GM10248 (cell line): ENCODE results near the gene GLT8D2.

ENCODE experiments used
- CTCF ChIA-PET: fragments of 300-600 bp; sonication (Branson Sonifier 250); formaldehyde crosslinking; extraction: SDS; loops from one replicate; lab custom pipeline; 2021; ENCODE audit warnings: antibody characterized with exemption; lab: Yijun Ruan, JAX
- POLR2A ChIA-PET: fragments of 350-650 bp; sonication (Branson Sonifier 250); formaldehyde crosslinking; extraction: SDS; loops from one replicate; lab custom pipeline; 2020; ENCODE audit warnings: antibody characterized with exemption; lab: Yijun Ruan, JAX
- DNase-seq: peaks from one replicate; pipeline ENCODE4 v3.0.0; 2012; ENCODE audit errors: extremely low spot score
- TF ChIP-seq, protein P1 (sequence below): IDR thresholded peaks from 2 replicates; pipeline ENCODE4 v1.5.1; 2012; ENCODE audit warnings: mild to moderate bottlenecking, low read depth; ENCODE audit errors: extremely low read depth, missing control alignments, control extremely low read depth

The GLT8D2 gene

DNA sequence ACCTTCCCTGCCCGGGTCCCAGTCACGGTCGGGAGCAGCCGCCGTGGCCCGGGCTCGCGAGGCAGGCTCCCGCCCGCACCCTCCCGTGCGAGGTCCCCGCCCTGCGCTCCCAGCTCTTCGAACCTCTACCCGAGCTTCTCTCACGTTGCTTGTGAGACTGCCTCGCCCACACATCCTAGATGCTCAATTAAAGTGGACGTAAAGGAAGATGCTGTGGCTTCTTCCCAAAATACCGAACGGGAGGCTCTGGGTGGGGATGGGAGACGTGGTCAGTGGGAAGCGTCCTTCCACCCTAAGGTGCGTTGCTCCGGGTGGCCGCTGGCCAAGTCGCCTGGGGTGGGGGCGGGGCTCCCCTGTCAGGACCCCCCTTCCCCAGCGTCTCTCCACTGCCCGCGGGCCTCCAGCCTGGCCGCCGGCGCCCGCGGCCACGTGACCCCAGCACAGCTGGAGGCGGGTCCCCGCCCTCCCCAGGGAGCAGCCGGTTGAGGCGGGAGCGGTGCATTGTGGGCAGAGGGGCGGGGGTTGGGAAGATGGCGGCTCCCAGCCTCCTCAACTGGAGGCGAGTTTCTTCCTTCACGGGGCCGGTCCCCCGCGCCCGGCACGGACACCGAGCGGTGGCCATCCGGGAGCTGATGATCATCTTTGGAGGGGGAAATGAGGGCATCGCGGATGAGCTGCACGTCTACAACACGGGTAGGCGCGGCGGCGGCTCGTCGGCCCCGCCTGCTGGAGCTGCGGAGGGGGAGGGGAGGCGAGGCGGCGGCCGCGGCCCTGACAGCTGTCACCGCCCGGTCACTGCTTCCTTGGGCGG, 14.2 kb upstream of the GLT8D2 start, which contains the start of gene HCFC2:
HCFC2 (plus strand) TSS at position 501 of the 811 bp plus-strand sequence; CDS start at position 531, 30 bp downstream.
- TF ChIP-seq, protein P1, sequence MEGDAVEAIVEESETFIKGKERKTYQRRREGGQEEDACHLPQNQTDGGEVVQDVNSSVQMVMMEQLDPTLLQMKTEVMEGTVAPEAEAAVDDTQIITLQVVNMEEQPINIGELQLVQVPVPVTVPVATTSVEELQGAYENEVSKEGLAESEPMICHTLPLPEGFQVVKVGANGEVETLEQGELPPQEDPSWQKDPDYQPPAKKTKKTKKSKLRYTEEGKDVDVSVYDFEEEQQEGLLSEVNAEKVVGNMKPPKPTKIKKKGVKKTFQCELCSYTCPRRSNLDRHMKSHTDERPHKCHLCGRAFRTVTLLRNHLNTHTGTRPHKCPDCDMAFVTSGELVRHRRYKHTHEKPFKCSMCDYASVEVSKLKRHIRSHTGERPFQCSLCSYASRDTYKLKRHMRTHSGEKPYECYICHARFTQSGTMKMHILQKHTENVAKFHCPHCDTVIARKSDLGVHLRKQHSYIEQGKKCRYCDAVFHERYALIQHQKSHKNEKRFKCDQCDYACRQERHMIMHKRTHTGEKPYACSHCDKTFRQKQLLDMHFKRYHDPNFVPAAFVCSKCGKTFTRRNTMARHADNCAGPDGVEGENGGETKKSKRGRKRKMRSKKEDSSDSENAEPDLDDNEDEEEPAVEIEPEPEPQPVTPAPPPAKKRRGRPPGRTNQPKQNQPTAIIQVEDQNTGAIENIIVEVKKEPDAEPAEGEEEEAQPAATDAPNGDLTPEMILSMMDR, result no peak
- DNase-seq, result peak; percentile 99

DNA sequence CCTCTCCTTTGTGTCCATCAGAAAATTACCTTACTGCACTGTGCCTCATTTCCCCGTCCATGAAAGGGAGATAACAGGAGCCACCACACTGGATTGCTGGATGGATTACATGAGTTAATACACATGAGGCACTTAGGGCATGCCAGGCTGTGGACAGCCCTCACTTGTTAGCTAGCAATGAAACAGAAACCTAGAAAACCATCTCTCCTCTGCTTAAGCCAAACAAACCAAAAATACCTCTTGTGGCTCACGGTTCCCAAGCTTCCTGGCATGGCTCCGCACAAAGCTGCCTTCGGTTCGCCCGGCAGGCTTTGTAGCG, 13.7 kb upstream of the GLT8D2 start:
- TF ChIP-seq, protein P1, result no peak
- no peak for DNase-seq
- POLR2A ChIA-PET, result interaction anchor here (1.0 to 1.5 kb wide), 4 partner anchors 15 to 222 kb away, joined by 3 to 8 read pairs (median 4); partner anchors contain the start of gene NFYB

More for the DNA sequence above, 14.2 kb upstream of the GLT8D2 start, which contains the start of gene HCFC2:
- ChIA-PET POLR2A (interaction anchor here (0.7 to 1.5 kb wide), 6 partner anchors 14 to 223 kb away, joined by 3 to 8 read pairs (median 4); partner anchors contain the start of genes HSP90B1 and NFYB), CTCF (interaction anchor here (1.1 to 5.0 kb wide), 7 partner anchors 14 to 91 kb away, joined by 3 to 29 read pairs (median 7); no protein-coding TSS in a partner anchor)

DNA sequence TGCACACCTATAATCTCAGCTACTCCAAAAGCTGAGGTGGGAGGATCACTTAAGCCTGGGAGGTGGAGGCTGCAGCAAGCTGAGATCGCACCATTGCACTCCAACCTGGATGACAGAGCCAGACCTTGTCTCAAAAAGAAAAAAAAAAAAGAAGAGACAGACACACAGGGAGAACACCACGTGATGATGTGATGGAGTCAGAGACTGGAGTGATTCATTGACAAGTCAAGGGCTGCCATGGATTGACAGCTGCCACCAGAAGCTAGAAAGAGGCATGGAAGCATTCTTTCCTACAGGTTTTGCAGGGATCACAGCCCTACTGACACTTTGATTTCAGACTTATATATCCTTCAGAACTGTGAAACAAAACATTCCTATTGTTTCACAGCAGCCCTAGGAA, 10.8 kb upstream of the GLT8D2 start:
- ChIA-PET POLR2A (no interaction called here), CTCF (interaction anchor here (1.0 to 5.0 kb wide), 2 partner anchors 49 to 58 kb away, joined by 3 to 29 read pairs; no protein-coding TSS in a partner anchor)
- DNase-seq, result no peak
- TF ChIP-seq, protein P1, result no peak

More for the DNA sequence above, 13.7 kb upstream of the GLT8D2 start:
- CTCF ChIA-PET, result interaction anchor here (1.1 to 5.0 kb wide), 8 partner anchors 15 to 90 kb away, joined by 3 to 29 read pairs (median 6); no protein-coding TSS in a partner anchor

DNA sequence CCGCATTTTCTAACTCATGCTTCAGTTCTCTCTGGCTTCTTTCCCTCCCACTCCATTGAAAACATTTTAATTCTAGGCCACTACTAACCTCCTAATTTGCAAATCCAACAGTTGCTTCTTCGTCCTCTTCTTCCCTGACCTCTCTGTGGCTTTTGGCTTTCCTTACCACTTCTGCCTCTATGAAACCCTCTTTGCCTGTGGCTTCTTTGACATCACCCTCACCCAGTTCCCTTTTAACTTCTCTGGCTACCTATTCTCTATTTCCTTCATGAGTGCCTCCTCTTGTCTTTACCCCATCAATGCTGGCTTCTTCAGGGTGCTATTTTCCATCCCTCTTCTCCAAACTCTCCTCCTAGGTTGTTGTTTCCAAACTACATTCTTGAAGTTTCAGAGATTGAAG, 10.0 kb upstream of the GLT8D2 start:
- CTCF ChIA-PET, result interaction anchor here (0.9 to 5.8 kb wide), 5 partner anchors 8 to 57 kb away, joined by 3 to 37 read pairs (median 12); no protein-coding TSS in a partner anchor

DNA sequence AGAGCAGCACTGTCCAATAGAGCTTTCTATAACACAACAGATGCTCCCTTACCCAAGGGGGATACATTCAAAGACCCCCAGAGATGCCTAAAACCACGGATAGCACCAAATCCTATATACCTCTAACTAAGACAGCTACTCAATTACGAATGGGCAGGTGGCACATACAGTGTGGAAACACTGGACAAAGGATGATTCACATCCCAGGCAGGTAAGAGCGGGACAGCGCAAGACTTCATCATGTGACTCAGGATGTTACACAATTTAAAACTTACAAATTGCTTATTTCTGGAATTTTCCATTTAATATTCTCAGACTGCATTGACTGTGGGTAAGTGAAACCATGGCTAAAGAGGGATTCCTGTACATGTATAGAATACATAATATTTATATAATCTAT, 8.8 kb upstream of the GLT8D2 start:
- POLR2A ChIA-PET, result no interaction called here
- TF ChIP-seq, protein P1, result no peak
- DNase-seq, result no peak
- CTCF ChIA-PET, result interaction anchor here (0.7 to 5.8 kb wide), 15 partner anchors 9 to 300 kb away, joined by 3 to 37 read pairs (median 4); partner anchors contain the start of gene TDG

More for the DNA sequence above, 10.0 kb upstream of the GLT8D2 start:
- no peak for DNase-seq
- POLR2A ChIA-PET, result interaction anchor here (0.5 kb wide), 1 partner anchor 93 kb away, joined by 6 read pairs; no protein-coding TSS in a partner anchor
- TF ChIP-seq, protein P1, result no peak

DNA sequence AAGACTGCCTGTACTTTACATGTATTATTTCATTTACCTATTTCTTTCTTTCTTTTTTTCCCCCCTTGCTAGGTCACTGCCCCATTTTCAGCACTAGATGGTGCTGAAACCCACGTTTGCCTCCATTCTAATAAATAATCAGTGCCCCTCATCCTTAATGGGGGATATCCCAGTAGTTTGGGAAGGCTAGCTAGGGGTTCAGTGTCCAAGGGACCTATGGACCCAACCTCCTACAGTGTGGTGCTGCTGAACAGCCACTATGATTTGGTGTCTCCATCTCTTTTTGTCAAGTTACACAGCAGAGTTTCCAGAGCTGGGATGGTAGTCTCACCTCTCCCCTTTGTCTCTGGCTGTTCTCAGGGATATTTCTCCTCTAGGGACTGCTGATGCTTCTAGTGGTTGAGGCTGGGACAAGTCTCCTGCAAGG, 7.8 kb upstream of the GLT8D2 start:
- ChIA-PET CTCF (interaction anchor here (0.7 to 5.8 kb wide), 13 partner anchors 10 to 178 kb away, joined by 3 to 37 read pairs (median 5); partner anchors contain the start of gene TDG), POLR2A (no interaction called here)
- DNase-seq, result peak; percentile 27
- TF ChIP-seq, protein P1, result peak; percentile 78
